Neutrophil (primary cell): ENCODE results near the gene HERPUD2.

ENCODE experiments used
- H3K27ac ChIP-seq: fragments of 200-600 bp; sonication (generic); 2 replicates; pipeline ENCODE4 v1.5.1; 2016; ENCODE audit warnings: mild to moderate bottlenecking, moderate library complexity
- H3K27me3 ChIP-seq: fragments of 200-600 bp; sonication (generic); 2 replicates; pipeline ENCODE4 v1.6.0; 2016; ENCODE audit warnings: mild to moderate bottlenecking
- H3K36me3 ChIP-seq: fragments of 200-600 bp; sonication (generic); 2 replicates; pipeline ENCODE4 v1.5.1; 2017
- H3K4me1 ChIP-seq, 2 experiments: fragments of 200-600 bp in 1 of 2; sonication (generic) in 1 of 2; 1 replicate in 1 of 2; 2 replicates in 1 of 2; pipeline versions ENCODE4 v1.5.1 to v1.6.1; 2013 to 2016; ENCODE audit warnings: low read depth in 1 of 2, low read length in 1 of 2, mild to moderate bottlenecking in 1 of 2, moderate library complexity in 1 of 2; ENCODE audit not compliant: control insufficient read depth in 1 of 2, insufficient read depth in 1 of 2
- H3K4me3 ChIP-seq, 2 experiments: fragments of 200-600 bp in 1 of 2; sonication (generic) in 1 of 2; 1 replicate in 1 of 2; 2 replicates in 1 of 2; pipeline ENCODE4 v1.5.1; 2013 to 2016; ENCODE audit warnings: low read depth in 1 of 2, low read length in 1 of 2, mild to moderate bottlenecking in 1 of 2, moderate library complexity in 1 of 2
- H3K9me3 ChIP-seq: fragments of 200-600 bp; sonication (generic); 2 replicates; pipeline ENCODE4 v1.5.1; 2016
- CTCF ChIP-seq: fragments of 200-600 bp; sonication (generic); IDR thresholded peaks from 2 replicates; pipeline ENCODE4 v1.5.1; 2016; ENCODE audit warnings: antibody characterized with exemption

HERPUD2 gene

GRCh38 chr7:35652124-35652523, 42.8 kb downstream of the HERPUD2 start:
- Histone ChIP-seq H3K4me3 (no peak overlapping the region), H3K4me1 (no peaks in the 10 kb centered on the region), H3K27me3 (no peaks in the 10 kb centered on the region), H3K9me3 (no peaks in the 10 kb centered on the region), H3K36me3 (peaks cover 20% of the 10 kb centered on the region), H3K27ac (no peak overlapping the region)
- TF ChIP-seq CTCF = no peak

GRCh38 chr7:35650751-35651150, 44.2 kb downstream of the HERPUD2 start:
- no peak overlapping the region for H3K4me3 ChIP-seq
- H3K4me1 ChIP-seq = no peaks in the 10 kb centered on the region
- H3K9me3 ChIP-seq = no peaks in the 10 kb centered on the region
- H3K27me3 ChIP-seq = no peaks in the 10 kb centered on the region
- H3K27ac ChIP-seq = no peak overlapping the region
- peaks cover 23% of the 10 kb centered on the region for H3K36me3 ChIP-seq
- no peak for TF ChIP-seq CTCF

GRCh38 chr7:35649711-35650110, 45.2 kb downstream of the HERPUD2 start:
- Histone ChIP-seq H3K27me3 (no peaks in the 10 kb centered on the region), H3K36me3 (peaks cover 26% of the 10 kb centered on the region), H3K4me1 (no peaks in the 10 kb centered on the region), H3K9me3 (no peaks in the 10 kb centered on the region), H3K4me3 (no peak overlapping the region), H3K27ac (no peak overlapping the region)
- no peak for TF ChIP-seq CTCF

GRCh38 chr7:35648367-35648766, 46.6 kb downstream of the HERPUD2 start:
- Histone ChIP-seq H3K36me3 (peaks cover 26% of the 10 kb centered on the region), H3K27ac (peak overlapping the region; percentile 17), H3K9me3 (no peaks in the 10 kb centered on the region), H3K4me3 (no peak overlapping the region), H3K4me1 (no peaks in the 10 kb centered on the region), H3K27me3 (no peaks in the 10 kb centered on the region)
- TF ChIP-seq CTCF = no peak

- Histone ChIP-seq H3K27me3 (no peaks in the 10 kb centered on the region), H3K36me3 (peaks cover 26% of the 10 kb centered on the region), H3K4me3 (no peak overlapping the region), H3K27ac (peak overlapping the region; percentile 44), H3K9me3 (no peaks in the 10 kb centered on the region), H3K4me1 (no peaks in the 10 kb centered on the region)
- no peak for TF ChIP-seq CTCF
Observed at GRCh38 chr7:35647171-35647574, 47.8 kb downstream of the HERPUD2 start.
